Activated CD8-positive, alpha-beta memory T cell treated with anti-CD3 and anti-CD28 coated beads for 48 hours (primary cell): Measurements from ENCODE around the gene U2AF1L4.
A peak's percentile ranks its signal among the peaks of the same experiment; 100 is the strongest.
"Not testable (repeated sequence)": the region's sequence is repeated elsewhere in the genome, so short reads cannot be mapped to it uniquely, and the experiment has no call there.

Source experiments
- DNase-seq, 3 experiments: peaks; one replicate each; pipeline ENCODE4 v3.0.0-alpha.2; 2020; ENCODE audit warnings: low read depth in 2 of 3, low spot score in 2 of 3

U2AF1L4 gene

GRCh38 chr19:35727956-35728706 is 17.1 kb downstream of the U2AF1L4 start:
- DNase-seq = no peak

- DNase-seq = no peak
These were observed 17.9 kb downstream of the U2AF1L4 start for GRCh38 chr19:35727053-35727955.

GRCh38 chr19:35725216-35725861 is 19.9 kb downstream of the U2AF1L4 start:
- no peak for DNase-seq

- no peak for DNase-seq
These were observed 20.7 kb downstream of the U2AF1L4 start for GRCh38 chr19:35724560-35724959.

GRCh38 chr19:35724132-35724531 is 21.1 kb downstream of the U2AF1L4 start:
- DNase-seq = not testable (repeated sequence)

- no peak for DNase-seq
These were observed 21.5 kb downstream of the U2AF1L4 start for GRCh38 chr19:35723671-35724070.

GRCh38 chr19:35722897-35723296 is 22.3 kb downstream of the U2AF1L4 start:
- no peak for DNase-seq

- no peak for DNase-seq
These were observed 22.8 kb downstream of the U2AF1L4 start for GRCh38 chr19:35722461-35722860.

GRCh38 chr19:35721374-35721773 is 23.8 kb downstream of the U2AF1L4 start:
- no peak for DNase-seq

GRCh38 chr19:35720648-35721047 is 24.6 kb downstream of the U2AF1L4 start:
- DNase-seq = no peak

GRCh38 chr19:35720163-35720524 is 25.1 kb downstream of the U2AF1L4 start:
- no peak for DNase-seq

GRCh38 chr19:35719402-35720162 is 25.6 kb downstream of the U2AF1L4 start:
- no peak for DNase-seq

GRCh38 chr19:35718345-35719041 is 26.7 kb downstream of the U2AF1L4 start:
- DNase-seq = peak in 1 of 3 experiments; percentile 47

GRCh38 chr19:35717665-35718344 is 27.4 kb downstream of the U2AF1L4 start, which contains the start of gene KMT2B:
TSS of gene KMT2B (plus strand) at chr19:35718003. CDS start at chr19:35718019, 16 bp downstream.
- peak in 2 of 3 experiments; percentile 60 to 97 for DNase-seq

GRCh38 chr19:35716801-35717664 is 28.2 kb downstream of the U2AF1L4 start:
- peak; percentile 65 to 89 (median 82) for DNase-seq

- DNase-seq = no peak
These were observed 29.0 kb downstream of the U2AF1L4 start for GRCh38 chr19:35715981-35716800.

GRCh38 chr19:35715355-35715809 is 29.8 kb downstream of the U2AF1L4 start:
- no peak for DNase-seq
